K562 (cell line): Measurements from ENCODE around the gene ALPP. TPM values are rescaled to one million over a fixed set of nuclear protein-coding genes. Genes with fewer than 3 reads are reported as not detected.

Experiments
- ATAC-seq: fragments of 200-7000 bp; cut with Tn5 transposase; 3 replicates; pipeline ENCODE4 v1.9.1; 2020; ENCODE audit warnings: moderate library complexity
- BruUV-seq: library from RNA; stranded (reverse); fragments of 400-500 nt; replicated peaks from 2 replicates; lab custom pipeline; 2021; lab: Mats Ljungman, UMichigan
- CTCF ChIA-PET: fragments of 300-600 bp; formaldehyde crosslinking; extraction: SDS; loops from one replicate; lab custom pipeline; 2021; ENCODE audit warnings: low intra/inter-chr PET ratio; lab: Yijun Ruan, JAX
- POLR2A ChIA-PET: fragments of 300-600, 350-650 bp; sonication (Branson Sonifier 250); formaldehyde crosslinking; extraction: SDS; loops from one replicate; lab custom pipeline; 2021; ENCODE audit warnings: antibody characterized with exemption, inconsistent platforms; lab: Yijun Ruan, JAX
- DNase-seq, 4 experiments: peaks; one replicate each; pipeline versions ENCODE4 v3.0.0 to v3.0.0-alpha.2; 2011 to 2018; ENCODE audit warnings: low spot score in 3 of 4, mixed read lengths in 3 of 4; ENCODE audit errors: extremely low read depth in 1 of 4
- FAIRE-seq: peaks from 2 replicates; lab custom pipeline; 2011; peaks lifted over from hg19 to GRCh38; lab: Jason Lieb, UNC
- H2AFZ ChIP-seq: 2 replicates; pipeline ENCODE4 v1.6.0; 2011; ENCODE audit warnings: low read depth, low read length, control low read depth, inconsistent platforms
- H3K27ac ChIP-seq: fragments of 200-600 bp; 3 replicates; pipeline ENCODE4 v1.8.0; 2011; ENCODE audit warnings: low read depth, mild to moderate bottlenecking, control low read depth, inconsistent platforms, low read length, moderate library complexity, mixed read lengths; ENCODE audit errors: extremely low read depth
- H3K27me3 ChIP-seq, 2 experiments: fragments of 300-600 bp in 1 of 2; 2 replicates in 1 of 2; 3 replicates in 1 of 2; pipeline versions ENCODE4 v1.6.0 to v1.8.0; 2011; ENCODE audit warnings: inconsistent platforms in 2 of 2, low read length in 2 of 2, mild to moderate bottlenecking in 1 of 2, mixed read lengths in 1 of 2, moderate library complexity in 1 of 2; ENCODE audit not compliant: control insufficient read depth in 2 of 2, insufficient read depth in 2 of 2
- H3K36me3 ChIP-seq: fragments of 300-600 bp; 3 replicates; pipeline ENCODE4 v1.8.0; 2011; ENCODE audit warnings: mild to moderate bottlenecking, low read length, inconsistent platforms; ENCODE audit not compliant: control insufficient read depth, insufficient read depth
- H3K4me1 ChIP-seq, 2 experiments: fragments of 200-600 bp in 1 of 2; replicated peaks in 1 of 2; 2 replicates in 1 of 2; 3 replicates in 1 of 2; pipeline versions ENCODE4 v1.5.1 to v1.8.0; 2011; ENCODE audit warnings: inconsistent platforms in 2 of 2, low read length in 2 of 2, mild to moderate bottlenecking in 1 of 2, mixed read lengths in 1 of 2, moderate library complexity in 1 of 2; ENCODE audit not compliant: control insufficient read depth in 2 of 2, insufficient read depth in 2 of 2
- H3K4me2 ChIP-seq: 2 replicates; pipeline ENCODE4 v1.6.1; 2011; ENCODE audit warnings: low read length, control low read depth, inconsistent platforms, mixed read lengths; ENCODE audit not compliant: insufficient read depth
- H3K4me3 ChIP-seq: fragments of 200-600 bp; sonication (generic), shearing (Covaris generic); 2 replicates; pipeline ENCODE4 v1.5.1; 2016; ENCODE audit warnings: control low read depth, inconsistent platforms
- H3K79me2 ChIP-seq: fragments of 200-600 bp; 3 replicates; pipeline ENCODE4 v1.8.0; 2011; ENCODE audit warnings: low read length, inconsistent platforms; ENCODE audit not compliant: control insufficient read depth, insufficient read depth
- H3K9ac ChIP-seq, 2 experiments: 2 replicates each; pipeline versions ENCODE4 v1.6.0 to v1.6.1; 2011; ENCODE audit warnings: low read depth in 2 of 2, low read length in 2 of 2, control low read depth in 1 of 2, inconsistent platforms in 1 of 2, mild to moderate bottlenecking in 1 of 2, mixed read lengths in 1 of 2; ENCODE audit not compliant: insufficient read depth in 1 of 2
- H3K9me1 ChIP-seq: one replicate; pipeline ENCODE4 v1.6.0; 2011; ENCODE audit warnings: inconsistent platforms, mild to moderate bottlenecking, low read length, moderate library complexity; ENCODE audit not compliant: control insufficient read depth, insufficient read depth
- H3K9me3 ChIP-seq: replicated peaks from 2 replicates; pipeline ENCODE4 v1.5.1; 2011; ENCODE audit warnings: low read depth, low read length, inconsistent platforms; ENCODE audit not compliant: control insufficient read depth, insufficient read depth
- H4K20me1 ChIP-seq: replicated peaks from 2 replicates; pipeline ENCODE4 v1.6.1; 2011; ENCODE audit warnings: low read length, inconsistent platforms, mixed read lengths; ENCODE audit not compliant: control insufficient read depth, insufficient read depth
- CTCFL ChIP-seq: IDR thresholded peaks from 2 replicates; pipeline ENCODE4 v1.6.1; 2011; ENCODE audit warnings: borderline replicate concordance, low read depth, mild to moderate bottlenecking, moderate library complexity, low read length; ENCODE audit not compliant: insufficient read depth, poor library complexity, severe bottlenecking
- DACH1 ChIP-seq: fragments of 450-650 bp; IDR thresholded peaks from 2 replicates; pipeline ENCODE4 v1.6.1; 2018; ENCODE audit not compliant: partially characterized antibody
- MEF2A ChIP-seq: IDR thresholded peaks from 2 replicates; pipeline ENCODE4 v1.6.1; 2011; ENCODE audit warnings: low read depth, mild to moderate bottlenecking, low read length, moderate library complexity; ENCODE audit not compliant: control insufficient read depth
- SAP30 ChIP-seq: fragments of 200-600 bp; sonication (generic); IDR thresholded peaks from 2 replicates; pipeline ENCODE4 v1.6.1; 2012; ENCODE audit warnings: borderline replicate concordance, low read depth, mild to moderate bottlenecking, moderate library complexity, low read length, control low read depth, inconsistent platforms; ENCODE audit not compliant: insufficient read depth, poor library complexity, severe bottlenecking
- ZC3H8 ChIP-seq: fragments of 450-650 bp; IDR thresholded peaks from 2 replicates; pipeline ENCODE4 v1.6.1; 2017
- ZNF23 ChIP-seq: fragments of 250-450 bp; sonication (Bioruptor Pico); IDR thresholded peaks from 2 replicates; pipeline ENCODE4 v1.4.0; 2020; ENCODE audit warnings: mild to moderate bottlenecking
- ZNF263 ChIP-seq: sonication (generic); formaldehyde crosslinking; IDR thresholded peaks from 2 replicates; pipeline ENCODE4 v1.8.0; 2022; ENCODE audit warnings: mild to moderate bottlenecking, missing genetic modification reagents, borderline replicate concordance
- WGBS: fragments of 100-300 bp; shearing (Covaris generic); methylation state at CpG from one replicate; pipeline ENCODE4 v1.1.6; 2016; ENCODE audit warnings: low coverage, mixed read lengths; ENCODE audit not compliant: insufficient coverage; ENCODE audit errors: missing lambda C conversion rate; 5-methylcytosine and 5-hydroxymethylcytosine counted together
- in situ Hi-C: fragments of 300-500 bp; cut with MboI; formaldehyde crosslinking; loops from 4 replicates; pipeline ENCODE4 v1.15.0; 2018; ENCODE audit warnings: inconsistent platforms, mixed read lengths
- intact Hi-C: fragments of 100-400 bp; cut with micrococcal nuclease; formaldehyde crosslinking; loops from 2 replicates; pipeline ENCODE4 v1.14.2; 2022
- polyA plus RNA-seq, 8 experiments: library from polyadenylated mRNA; depleted of rRNA in 4 of 8; stranded (reverse) in 5 of 8; unstranded in 3 of 8; fragments of >200 nt; fragmentation: Nextera tagmentation in 2 of 8; fragmentation: Illumina TruSeq in 1 of 8; extraction: Ambion mirVana in 2 of 8; extraction: Trizol in 1 of 8; gene quantifications; 2 replicates each; pipeline versions ENCODE4 v1.2.1 to v1.2.3, GENCODE V29; 2011 to 2014; ENCODE audit warnings: inconsistent platforms in 1 of 8, missing spikeins in 1 of 8
- total RNA-seq, 7 experiments: library from RNA; depleted of rRNA in 6 of 7; stranded (reverse); fragments of >200 nt in 6 of 7; fragmentation: Illumina TruSeq in 2 of 7; extraction: Trizol in 2 of 7; gene quantifications; 2 replicates each; pipeline versions ENCODE4 v1.2.1 to v1.2.3, GENCODE V29; 2011 to 2021; ENCODE audit warnings: low replicate concordance in 1 of 7

ALPP gene
- total and polyA plus RNA-seq, 9 of the 15 experiments (the other 6 are each of a cell fraction or from before 2014, with no cell fraction given) = 0.03 TPM; not detected in 8

DNA sequence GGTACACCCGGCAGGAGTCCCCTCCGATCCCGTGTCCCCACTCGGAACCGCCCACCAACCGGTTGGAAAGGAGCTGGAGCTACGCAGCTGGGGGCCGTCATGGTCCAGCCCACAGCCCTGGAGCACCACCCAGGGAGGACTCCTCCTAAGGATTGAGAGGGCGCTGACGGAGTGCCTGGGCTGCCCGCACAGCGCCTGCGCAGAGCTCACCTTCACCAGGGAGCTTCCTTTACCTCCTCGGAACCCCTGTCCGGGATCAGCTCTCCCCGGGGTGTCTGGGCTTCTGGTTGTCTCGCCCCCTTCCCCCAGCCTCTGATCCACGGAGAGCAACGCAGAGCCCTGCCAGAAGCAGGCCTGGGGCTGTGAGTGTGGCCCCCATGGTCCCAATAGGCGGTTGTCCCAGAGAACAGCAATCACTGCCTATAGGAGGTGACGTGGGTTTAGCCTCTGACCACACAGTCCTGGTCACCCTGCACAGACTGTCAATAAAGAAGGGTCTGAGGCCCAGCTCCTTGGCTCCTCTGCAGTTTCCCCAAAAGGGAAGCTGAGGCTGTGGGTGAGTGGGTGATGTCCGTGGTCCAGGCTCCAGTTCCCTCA is 42.7 kb downstream of the ALPP start:
- no peak overlapping the region for H3K4me3 ChIP-seq
- TF ChIP-seq DACH1 (no peak), ZNF263 (CRISPR knock-in tag) (peak; percentile 64; the same call in 1 of the 2 replicates)
- no peak overlapping the region for H2AFZ ChIP-seq
- peaks cover 0 to 19% of the 10 kb centered on the region in 2 experiments; a peak in 3 of 5 replicates for H3K27me3 ChIP-seq
- intact Hi-C loops (no loop called here), in situ Hi-C loops (no loop called here)
- no TSS peak for BruUV-seq
- no peaks in the 10 kb centered on the region for H4K20me1 ChIP-seq
- 14% methylated on average over 7 of the region's 22 CpGs for WGBS
- no peaks in the 10 kb centered on the region for H3K36me3 ChIP-seq
- H3K4me2 ChIP-seq = no peak overlapping the region
- H3K4me1 ChIP-seq = peaks cover 0 to 9% of the 10 kb centered on the region in 2 experiments; a peak in 2 of 5 replicates
- no peak overlapping the region for H3K9ac ChIP-seq
- no peaks in the 10 kb centered on the region for H3K79me2 ChIP-seq
- H3K9me3 ChIP-seq = no peaks in the 10 kb centered on the region
- no peak for FAIRE-seq
- ChIA-PET POLR2A (interaction anchor here (0.6 kb wide), 1 partner anchor 11 kb away, joined by 3 read pairs; no protein-coding TSS in a partner anchor), CTCF (no interaction called here)
- H3K27ac ChIP-seq = no peak overlapping the region
- ATAC-seq = no peak
- H3K9me1 ChIP-seq = no peaks in the 10 kb centered on the region
- no peak for DNase-seq

GRCh38 chr2:232422051-232422450 is 43.5 kb downstream of the ALPP start:
- intact Hi-C loops = no loop called here
- in situ Hi-C loops = no loop called here
- no peak for FAIRE-seq
- peaks cover 0 to 18% of the 10 kb centered on the region in 2 experiments; a peak in 3 of 5 replicates for H3K27me3 ChIP-seq
- H3K9me3 ChIP-seq = no peaks in the 10 kb centered on the region
- no peak for ATAC-seq
- no peak overlapping the region for H3K27ac ChIP-seq
- no peaks in the 10 kb centered on the region for H3K9me1 ChIP-seq
- H4K20me1 ChIP-seq = no peaks in the 10 kb centered on the region
- H3K4me1 ChIP-seq = peaks cover 0 to 9% of the 10 kb centered on the region in 2 experiments; a peak in 2 of 5 replicates
- H2AFZ ChIP-seq = no peak overlapping the region
- ChIA-PET CTCF (no interaction called here), POLR2A (no interaction called here)
- TF ChIP-seq MEF2A = no peak
- no peak for TF ChIP-seq ZC3H8
- TF ChIP-seq ZNF23 (CRISPR knock-in tag) = no peak
- no peak for TF ChIP-seq SAP30
- no peak for TF ChIP-seq CTCFL
- no peak overlapping the region for H3K4me2 ChIP-seq
- H3K79me2 ChIP-seq = no peaks in the 10 kb centered on the region
- no peak overlapping the region for H3K9ac ChIP-seq
- H3K36me3 ChIP-seq = no peaks in the 10 kb centered on the region
- H3K4me3 ChIP-seq = no peak overlapping the region
- no TSS peak for BruUV-seq
- DNase-seq = no peak
- 0% methylated on average over 3 of the region's 10 CpGs for WGBS
